Tibial artery (tissue), 4 donors: ENCODE data around the gene RHCG.

Experiments
- DNase-seq, 2 donors: peaks; one replicate each; pipeline ENCODE4 v3.0.0-alpha.2; 2019
- H3K27ac ChIP-seq, 2 donors: fragments of 200-600 bp; sonication (generic) in 1 of 2; 1 replicate in 1 of 2; 2 replicates in 1 of 2; pipeline ENCODE4 v1.5.1; 2018 to 2019; ENCODE audit warnings: mild to moderate bottlenecking in 1 of 2
- H3K27me3 ChIP-seq, 2 donors: fragments of 200-600 bp; sonication (generic) in 1 of 2; one replicate each; pipeline versions ENCODE4 v1.5.1 to v1.6.0; 2016 to 2019
- H3K36me3 ChIP-seq, 3 donors: fragments of 200-600 bp; sonication (generic) in 2 of 3; one replicate each; pipeline ENCODE4 v1.5.1; 2016 to 2019; ENCODE audit warnings: mild to moderate bottlenecking in 2 of 3
- H3K4me1 ChIP-seq, 4 donors: fragments of 200-600 bp; sonication (generic) in 2 of 4; 1 replicate in 3 of 4; 2 replicates in 1 of 4; pipeline ENCODE4 v1.5.1; 2016 to 2019
- H3K4me3 ChIP-seq, 2 donors: fragments of 200-600 bp; sonication (generic) in 1 of 2; 1 replicate in 1 of 2; 2 replicates in 1 of 2; pipeline ENCODE4 v1.5.1; 2018 to 2019; ENCODE audit warnings: mild to moderate bottlenecking in 2 of 2
- H3K9me3 ChIP-seq, 3 donors: fragments of 200-600 bp; sonication (generic) in 1 of 3; one replicate each; pipeline ENCODE4 v1.5.1; 2016 to 2019
- intact Hi-C: fragments of 100-400 bp; cut with DNase I; formaldehyde crosslinking; loops from one replicate; pipeline ENCODE4 v1.15.0; 2023; ENCODE audit warnings: low total_unique reads
- TF ChIP-seq, protein P1 (sequence below), 2 experiments: fragments of 200-600 bp in 1 of 2; fragments of 450-650 bp in 1 of 2; IDR thresholded peaks; one replicate each; pipeline ENCODE4 v1.5.1; 2017 to 2019; ENCODE audit warnings: antibody characterized with exemption in 2 of 2, mild to moderate bottlenecking in 1 of 2, moderate library complexity in 1 of 2

Gene RHCG

GRCh38 chr15:89497231-89497630, 848 bp upstream of the RHCG start:
- Histone ChIP-seq H3K27me3 (peaks cover 0 to 89% of the 10 kb centered on the region in 2 donors), H3K4me3 (no peak overlapping the region), H3K9me3 (no peaks in the 10 kb centered on the region), H3K27ac (no peak overlapping the region), H3K36me3 (no peaks in the 10 kb centered on the region), H3K4me1 (peaks cover 0 to 9% (median 7%) of the 10 kb centered on the region in 4 donors)
- intact Hi-C loops, result no loop called here
- TF ChIP-seq, protein P1, sequence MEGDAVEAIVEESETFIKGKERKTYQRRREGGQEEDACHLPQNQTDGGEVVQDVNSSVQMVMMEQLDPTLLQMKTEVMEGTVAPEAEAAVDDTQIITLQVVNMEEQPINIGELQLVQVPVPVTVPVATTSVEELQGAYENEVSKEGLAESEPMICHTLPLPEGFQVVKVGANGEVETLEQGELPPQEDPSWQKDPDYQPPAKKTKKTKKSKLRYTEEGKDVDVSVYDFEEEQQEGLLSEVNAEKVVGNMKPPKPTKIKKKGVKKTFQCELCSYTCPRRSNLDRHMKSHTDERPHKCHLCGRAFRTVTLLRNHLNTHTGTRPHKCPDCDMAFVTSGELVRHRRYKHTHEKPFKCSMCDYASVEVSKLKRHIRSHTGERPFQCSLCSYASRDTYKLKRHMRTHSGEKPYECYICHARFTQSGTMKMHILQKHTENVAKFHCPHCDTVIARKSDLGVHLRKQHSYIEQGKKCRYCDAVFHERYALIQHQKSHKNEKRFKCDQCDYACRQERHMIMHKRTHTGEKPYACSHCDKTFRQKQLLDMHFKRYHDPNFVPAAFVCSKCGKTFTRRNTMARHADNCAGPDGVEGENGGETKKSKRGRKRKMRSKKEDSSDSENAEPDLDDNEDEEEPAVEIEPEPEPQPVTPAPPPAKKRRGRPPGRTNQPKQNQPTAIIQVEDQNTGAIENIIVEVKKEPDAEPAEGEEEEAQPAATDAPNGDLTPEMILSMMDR (IDR thresholded peaks at IDR 0.05), result no peak
- no peak for DNase-seq

- H3K27ac ChIP-seq, result no peak overlapping the region
- H3K4me1 ChIP-seq, result peaks cover 0 to 9% (median 7%) of the 10 kb centered on the region in 4 donors
- peak in 1 of 2 donors; percentile 48 for DNase-seq
- no peaks in the 10 kb centered on the region for H3K9me3 ChIP-seq
- peaks cover 0 to 86% of the 10 kb centered on the region in 2 donors for H3K27me3 ChIP-seq
- TF ChIP-seq, protein P1 (IDR thresholded peaks at IDR 0.05), result no peak
- H3K36me3 ChIP-seq, result no peaks in the 10 kb centered on the region
- H3K4me3 ChIP-seq, result no peak overlapping the region
- intact Hi-C loops, result no loop called here
Measured at GRCh38 chr15:89495638-89496145, 691 bp downstream of the RHCG start.

GRCh38 chr15:89494941-89495637, 1.3 kb downstream of the RHCG start:
- peaks cover 0 to 86% of the 10 kb centered on the region in 2 donors for H3K27me3 ChIP-seq
- H3K9me3 ChIP-seq, result no peaks in the 10 kb centered on the region
- no peak overlapping the region for H3K4me3 ChIP-seq
- H3K4me1 ChIP-seq, result peaks cover 0 to 9% (median 7%) of the 10 kb centered on the region in 4 donors
- intact Hi-C loops, result no loop called here
- TF ChIP-seq, protein P1 (IDR thresholded peaks at IDR 0.05), result no peak
- peak in 1 of 2 donors; percentile 27 for DNase-seq
- H3K27ac ChIP-seq, result no peak overlapping the region
- H3K36me3 ChIP-seq, result no peaks in the 10 kb centered on the region

GRCh38 chr15:89494031-89494430, 2.4 kb downstream of the RHCG start:
- no peak overlapping the region for H3K4me3 ChIP-seq
- H3K36me3 ChIP-seq, result no peaks in the 10 kb centered on the region
- peak in 1 of 2 donors; percentile 56 for DNase-seq
- H3K9me3 ChIP-seq, result no peaks in the 10 kb centered on the region
- TF ChIP-seq, protein P1 (IDR thresholded peaks at IDR 0.05), result no peak
- H3K27me3 ChIP-seq, result peaks cover 0 to 79% of the 10 kb centered on the region in 2 donors
- peaks cover 0 to 9% (median 7%) of the 10 kb centered on the region in 4 donors for H3K4me1 ChIP-seq
- intact Hi-C loops, result no loop called here
- no peak overlapping the region for H3K27ac ChIP-seq

- no peaks in the 10 kb centered on the region for H3K36me3 ChIP-seq
- peaks cover 0 to 9% (median 7%) of the 10 kb centered on the region in 4 donors for H3K4me1 ChIP-seq
- H3K4me3 ChIP-seq, result no peak overlapping the region
- intact Hi-C loops, result no loop called here
- peaks cover 0 to 71% of the 10 kb centered on the region in 2 donors for H3K27me3 ChIP-seq
- no peak overlapping the region for H3K27ac ChIP-seq
- peak in 1 of 2 donors; percentile 58 for DNase-seq
- H3K9me3 ChIP-seq, result no peaks in the 10 kb centered on the region
- TF ChIP-seq, protein P1 (IDR thresholded peaks at IDR 0.05), result no peak
Measured at GRCh38 chr15:89492934-89493631, 3.3 kb downstream of the RHCG start.
